Chondrocyte (in vitro differentiated cells): ENCODE data around the gene CCDC169. TPM values are rescaled to one million over a fixed set of nuclear protein-coding genes. Genes with fewer than 3 reads are reported as not detected.

Experiments used
- DNase-seq: peaks from one replicate; pipeline ENCODE4 v3.0.0; 2021; ENCODE audit warnings: mixed read lengths, low spot score
- H3K27ac Mint-ChIP-seq: one replicate; pipeline ENCODE4 v1.8.0; 2021; ENCODE audit warnings: mild to moderate bottlenecking, moderate library complexity, mixed read lengths; ENCODE audit not compliant: unreplicated experiment
- H3K27me3 Mint-ChIP-seq: 2 replicates; pipeline ENCODE4 v1.8.0; 2021; ENCODE audit warnings: low read depth, mixed read lengths
- H3K36me3 Mint-ChIP-seq: 2 replicates; pipeline ENCODE4 v1.8.0; 2021; ENCODE audit warnings: low read depth, mixed read lengths
- H3K4me1 Mint-ChIP-seq: 2 replicates; pipeline ENCODE4 v1.8.0; 2021; ENCODE audit warnings: low read depth, mild to moderate bottlenecking, mixed read lengths
- H3K4me3 Mint-ChIP-seq: one replicate; pipeline ENCODE4 v1.8.0; 2021; ENCODE audit warnings: mild to moderate bottlenecking, moderate library complexity, mixed read lengths; ENCODE audit not compliant: unreplicated experiment
- H3K9me3 Mint-ChIP-seq: 2 replicates; pipeline ENCODE4 v1.8.0; 2021; ENCODE audit warnings: low read depth, mixed read lengths
- long read RNA-seq: library from polyadenylated mRNA; stranded (forward); transcript quantifications from one replicate; pipeline ENCODE4 v2.0.0, GENCODE V29; 2021
- total RNA-seq: library from RNA; stranded (reverse); gene quantifications from 3 replicates; pipeline ENCODE4 v1.2.1, GENCODE V29; 2021
- TF ChIP-seq, protein P1 (sequence below): fragments of 200-600 bp; sonication (generic); IDR thresholded peaks from 2 replicates; pipeline ENCODE4 v1.5.0; 2021; ENCODE audit warnings: antibody characterized with exemption, mild to moderate bottlenecking, moderate library complexity

CCDC169 gene
- 1.8 to 2.3 TPM (median 2.2 TPM) in 3 replicates for total RNA-seq
- long read RNA-seq, partial matches to known transcripts, result 0 of 1 reads
- long read RNA-seq, other reads (novel, unspliced or antisense), result 1 of 1 reads

DNA sequence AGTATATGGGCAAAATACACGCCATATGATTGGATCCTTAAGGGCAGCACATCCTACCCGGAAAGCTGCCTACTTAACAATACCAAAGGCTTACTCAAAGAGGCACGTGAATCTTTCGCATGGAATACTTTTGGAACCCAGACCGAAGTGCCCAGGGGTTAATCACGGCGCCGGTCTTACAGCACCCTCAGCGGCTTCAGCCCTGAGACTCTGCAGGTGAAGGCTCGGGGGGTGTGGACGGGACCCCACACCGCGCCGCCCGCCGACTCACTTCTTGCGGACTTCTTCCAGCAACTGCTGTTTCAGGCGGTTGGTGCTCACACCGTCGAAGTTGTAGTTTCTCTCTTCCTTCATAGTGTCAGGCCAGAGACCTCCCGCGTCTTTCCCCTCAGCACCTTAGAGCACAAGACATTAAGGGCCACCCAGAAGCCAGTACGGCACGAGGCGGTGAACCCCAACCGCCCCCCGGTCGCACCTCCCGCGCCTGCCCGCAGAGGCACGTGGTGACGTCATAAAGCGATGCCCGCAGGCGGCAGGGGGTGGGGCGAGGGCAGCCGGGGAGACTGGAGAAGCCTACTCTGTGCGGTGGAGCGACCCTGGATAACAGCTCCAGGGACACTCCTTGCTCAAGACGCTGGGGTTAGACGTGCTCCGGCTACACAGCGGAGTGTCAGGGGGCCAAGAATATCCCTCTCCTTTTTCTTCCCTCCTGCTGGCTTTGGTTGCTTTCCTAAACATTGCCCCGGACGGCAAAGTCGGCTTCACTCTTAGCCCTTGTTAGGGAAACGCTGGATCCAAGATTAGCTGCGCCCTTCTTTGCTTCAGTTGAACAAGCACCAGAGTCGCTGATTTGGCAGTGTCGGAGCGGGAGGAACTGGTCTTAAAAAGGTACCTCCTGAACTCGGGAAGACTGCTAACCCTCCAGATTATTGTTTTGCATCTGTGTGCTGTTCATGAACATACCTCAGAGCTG is at the start of gene CCDC169:
Gene CCDC169, minus strand, starts transcription at position 449 of the 973 bp plus-strand sequence. Its CDS starts 95 bp downstream, at position 354.
- peak within 1 kb of the TSS; percentile 85 for H3K4me3 Mint-ChIP-seq
- H3K36me3 Mint-ChIP-seq, result peaks cover 8% of the 10 kb centered on the region
- peak; percentile 94 for DNase-seq
- peak within 1 kb of the TSS; percentile 84 for H3K27ac Mint-ChIP-seq
- TF ChIP-seq, protein P1, sequence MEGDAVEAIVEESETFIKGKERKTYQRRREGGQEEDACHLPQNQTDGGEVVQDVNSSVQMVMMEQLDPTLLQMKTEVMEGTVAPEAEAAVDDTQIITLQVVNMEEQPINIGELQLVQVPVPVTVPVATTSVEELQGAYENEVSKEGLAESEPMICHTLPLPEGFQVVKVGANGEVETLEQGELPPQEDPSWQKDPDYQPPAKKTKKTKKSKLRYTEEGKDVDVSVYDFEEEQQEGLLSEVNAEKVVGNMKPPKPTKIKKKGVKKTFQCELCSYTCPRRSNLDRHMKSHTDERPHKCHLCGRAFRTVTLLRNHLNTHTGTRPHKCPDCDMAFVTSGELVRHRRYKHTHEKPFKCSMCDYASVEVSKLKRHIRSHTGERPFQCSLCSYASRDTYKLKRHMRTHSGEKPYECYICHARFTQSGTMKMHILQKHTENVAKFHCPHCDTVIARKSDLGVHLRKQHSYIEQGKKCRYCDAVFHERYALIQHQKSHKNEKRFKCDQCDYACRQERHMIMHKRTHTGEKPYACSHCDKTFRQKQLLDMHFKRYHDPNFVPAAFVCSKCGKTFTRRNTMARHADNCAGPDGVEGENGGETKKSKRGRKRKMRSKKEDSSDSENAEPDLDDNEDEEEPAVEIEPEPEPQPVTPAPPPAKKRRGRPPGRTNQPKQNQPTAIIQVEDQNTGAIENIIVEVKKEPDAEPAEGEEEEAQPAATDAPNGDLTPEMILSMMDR, result no peak
- H3K4me1 Mint-ChIP-seq, result peaks cover 23% of the 10 kb centered on the region
- H3K27me3 Mint-ChIP-seq, result no peaks in the 10 kb centered on the region
- H3K9me3 Mint-ChIP-seq, result no peaks in the 10 kb centered on the region

DNA sequence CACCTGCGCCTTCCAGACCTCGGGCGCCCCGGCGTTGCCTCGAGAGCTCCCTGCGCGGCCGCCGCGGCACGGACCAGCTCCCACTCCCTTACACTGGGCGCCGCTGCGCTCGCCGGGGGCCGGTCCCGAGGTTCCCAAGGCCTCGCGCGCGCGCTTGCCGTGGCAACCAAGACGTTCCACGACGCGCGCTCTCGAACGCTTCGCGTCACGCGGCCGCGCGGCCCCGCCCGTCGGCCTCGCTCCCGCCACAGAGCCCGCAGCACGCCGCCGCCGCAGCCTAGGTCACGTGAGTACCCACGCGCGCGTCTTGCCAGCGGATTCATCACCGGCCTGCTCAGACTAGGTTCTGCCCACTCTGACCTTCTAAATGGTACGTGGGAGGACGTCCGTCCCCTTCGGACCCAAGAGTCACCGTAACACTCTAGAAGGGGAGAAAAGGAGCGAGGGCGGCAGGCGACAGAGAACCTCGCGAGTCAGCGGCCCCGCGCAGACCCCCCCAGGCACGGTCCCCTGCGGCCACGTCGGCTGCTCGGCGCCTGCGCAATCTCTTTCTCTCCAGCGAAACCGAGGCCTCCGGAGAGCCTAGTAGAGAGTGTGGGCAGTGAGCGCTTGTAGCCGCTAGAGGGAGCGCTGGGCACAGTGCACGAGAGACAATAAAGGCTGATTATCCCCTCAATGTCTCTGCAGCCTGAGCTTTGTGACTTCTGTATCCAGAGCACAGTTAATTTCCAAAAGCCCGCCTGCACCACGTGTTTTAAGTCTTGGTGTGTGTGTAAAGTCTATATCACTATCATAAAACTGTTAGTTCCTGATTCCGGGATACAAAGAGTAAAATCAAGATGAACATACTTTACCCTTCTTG is 48.8 kb upstream of the CCDC169 start, which contains the start of gene SPART:
Gene SPART, minus strand, starts transcription at position 173 of the 862 bp plus-strand sequence. CDS start 10,564 bp downstream, outside the sequence.
- TF ChIP-seq, protein P1, result peak; percentile 98
- H3K27me3 Mint-ChIP-seq, result no peaks in the 10 kb centered on the region
- H3K36me3 Mint-ChIP-seq, result peaks cover 2% of the 10 kb centered on the region
- no peaks in the 10 kb centered on the region for H3K9me3 Mint-ChIP-seq
- peaks cover 42% of the 10 kb centered on the region for H3K4me1 Mint-ChIP-seq
- peak; percentile 96 for DNase-seq
- H3K4me3 Mint-ChIP-seq, result peak within 1 kb of the TSS; percentile 92
- H3K27ac Mint-ChIP-seq, result peak within 1 kb of the TSS; percentile 100

DNA sequence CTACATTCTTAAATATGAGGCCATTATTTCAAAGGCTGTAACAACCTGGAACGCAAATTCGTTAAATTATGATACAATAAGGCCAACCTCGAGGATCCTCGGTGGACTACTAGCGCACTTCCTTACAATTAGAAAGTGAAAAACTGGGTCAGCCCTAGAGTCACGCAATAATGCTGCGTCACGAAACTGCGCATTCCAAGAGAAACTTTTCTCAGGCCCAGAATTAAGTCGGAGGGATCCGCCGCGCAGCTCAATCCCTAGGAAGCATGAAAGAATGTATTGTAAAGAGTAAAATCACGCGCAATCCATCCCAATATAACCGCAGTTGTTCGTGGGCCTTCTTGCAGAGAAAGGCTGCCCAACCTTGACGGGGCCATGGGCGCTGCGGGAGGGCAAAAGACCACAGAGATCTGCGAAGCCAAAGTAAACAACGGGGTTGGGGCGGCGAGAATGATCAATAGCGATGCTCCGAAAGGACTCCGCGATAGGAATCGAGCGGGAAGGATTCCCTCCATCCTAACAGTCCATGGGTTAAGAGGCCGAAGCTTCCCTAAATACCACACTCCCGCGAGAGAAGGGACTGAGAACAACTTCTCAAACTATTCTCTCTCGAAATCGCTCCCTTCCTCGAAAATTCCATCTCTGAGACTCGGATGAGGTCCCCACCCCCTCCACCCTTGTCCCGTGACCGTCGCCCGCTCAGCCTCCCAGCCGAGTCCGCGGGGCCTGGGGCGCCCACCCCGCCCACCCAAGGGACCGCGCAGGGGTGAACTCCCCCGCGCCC is 48.0 kb upstream of the CCDC169 start:
- H3K9me3 Mint-ChIP-seq, result no peaks in the 10 kb centered on the region
- TF ChIP-seq, protein P1, result no peak
- H3K4me1 Mint-ChIP-seq, result peaks cover 45% of the 10 kb centered on the region
- peak overlapping the region; percentile 100 for H3K27ac Mint-ChIP-seq
- DNase-seq, result no peak
- peak overlapping the region; percentile 92 for H3K4me3 Mint-ChIP-seq
- no peaks in the 10 kb centered on the region for H3K27me3 Mint-ChIP-seq
- peaks cover 2% of the 10 kb centered on the region for H3K36me3 Mint-ChIP-seq

- Mint-ChIP-seq H3K4me1 (peaks cover 46% of the 10 kb centered on the region), H3K27me3 (no peaks in the 10 kb centered on the region), H3K4me3 (peak overlapping the region; percentile 92), H3K27ac (peak overlapping the region; percentile 100), H3K36me3 (peaks cover 2% of the 10 kb centered on the region), H3K9me3 (no peaks in the 10 kb centered on the region)
- no peak for DNase-seq
- TF ChIP-seq, protein P1, result no peak
Measured at GRCh38 chr13:36344886-36345437, 47.3 kb upstream of the CCDC169 start.
